ENCODE measurements around the gene ELF2. TPM values are rescaled to one million over a fixed set of nuclear protein-coding genes. Genes with fewer than 3 reads are reported as not detected.
A peak's percentile ranks its signal among the peaks of the same experiment; 100 is the strongest.
"Not testable (repeated sequence)": the region's sequence is repeated elsewhere in the genome, so short reads cannot be mapped to it uniquely, and the experiment has no call there.

The ELF2 gene
- total RNA-seq, 1 donor from 2014 or later = 48.0 TPM

DNA sequence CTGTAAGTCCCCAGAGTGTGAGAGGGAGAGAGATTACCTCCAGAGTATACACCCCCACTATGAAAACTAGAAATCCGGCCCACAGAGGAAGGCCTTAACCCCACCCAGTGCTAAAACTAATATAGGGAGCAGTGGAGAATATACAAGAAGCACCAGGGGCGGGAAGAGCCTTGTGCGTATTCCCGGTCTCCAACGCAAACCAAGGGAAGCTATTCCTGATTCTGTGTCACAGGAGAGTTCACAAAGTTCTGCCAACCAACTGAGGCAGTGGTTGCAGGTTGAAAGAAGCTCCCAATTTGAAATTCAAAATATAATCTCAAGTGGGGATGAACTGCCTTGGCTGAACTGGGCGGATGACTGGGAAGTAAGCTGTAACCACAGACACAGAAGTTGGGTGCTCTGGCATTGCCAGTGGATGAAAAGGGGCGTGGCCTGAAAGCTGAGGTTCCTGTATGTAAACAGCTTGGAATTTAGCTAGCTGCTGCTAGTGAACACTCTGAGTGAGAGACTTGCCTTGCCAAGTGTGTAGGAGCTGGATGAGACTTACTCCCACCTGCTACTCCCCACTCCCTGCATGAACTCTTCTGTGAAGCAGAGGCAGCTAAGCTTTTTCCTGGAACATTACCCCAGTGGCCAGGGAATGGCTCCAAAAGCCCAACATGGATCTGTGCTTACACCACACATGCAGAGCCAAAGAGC lies 32.7 kb downstream of the ELF2 start:
- peak; percentile 53 for DNase-seq (ENCODE audit: low read depth)

- DNase-seq (ENCODE audit: low read depth) = no peak
These were observed 34.0 kb downstream of the ELF2 start for GRCh38 chr4:139142980-139143379.

GRCh38 chr4:139142087-139142486 lies 34.9 kb downstream of the ELF2 start:
- no peak for DNase-seq (ENCODE audit: low read depth)

DNA sequence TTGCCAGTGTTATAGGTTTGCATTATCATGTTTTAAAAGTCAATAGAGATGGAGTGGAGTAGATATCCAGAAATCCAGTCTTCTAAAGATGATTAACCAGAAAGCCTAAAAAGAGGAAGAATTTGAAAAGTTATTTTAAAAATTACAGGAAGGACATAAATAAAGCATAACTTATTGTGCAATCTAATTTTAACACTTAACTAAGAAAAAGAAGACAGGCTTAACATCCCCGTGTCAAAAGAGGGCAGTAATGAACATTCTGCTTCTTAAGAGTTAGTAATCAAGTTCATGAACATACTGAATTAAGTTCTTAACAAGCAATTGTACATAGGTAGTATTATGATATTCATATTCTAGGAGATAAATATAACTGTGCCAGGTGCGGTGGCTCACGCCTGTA lies 39.3 kb downstream of the ELF2 start:
- no peak for DNase-seq (ENCODE audit: low read depth)

GRCh38 chr4:139134403-139134802 lies 42.6 kb downstream of the ELF2 start:
- no peak for DNase-seq (ENCODE audit: low read depth)

GRCh38 chr4:139131209-139131870 lies 45.7 kb downstream of the ELF2 start:
- DNase-seq (ENCODE audit: low read depth) = no peak

GRCh38 chr4:139129206-139129605 lies 47.8 kb downstream of the ELF2 start:
- no peak for DNase-seq (ENCODE audit: low read depth)

DNA sequence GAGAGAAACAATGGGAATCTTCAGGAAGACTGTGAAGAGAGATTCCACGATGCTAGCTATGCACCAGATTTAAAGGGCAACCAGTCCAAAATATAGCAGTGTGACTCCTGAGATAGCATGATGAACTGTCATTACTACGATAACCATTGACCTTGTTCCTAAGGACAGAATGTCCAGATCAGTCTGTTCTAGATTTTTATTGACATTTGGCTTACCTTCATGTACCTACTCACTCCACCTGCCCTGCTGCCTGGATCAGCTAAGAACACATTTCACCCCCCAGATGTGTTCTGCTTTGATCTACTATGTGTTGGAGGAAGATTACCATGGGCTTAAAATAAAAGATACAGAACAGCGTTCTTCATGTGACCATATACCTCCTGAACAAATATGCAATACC lies 50.1 kb downstream of the ELF2 start:
- no peak for DNase-seq (ENCODE audit: low read depth)

DNA sequence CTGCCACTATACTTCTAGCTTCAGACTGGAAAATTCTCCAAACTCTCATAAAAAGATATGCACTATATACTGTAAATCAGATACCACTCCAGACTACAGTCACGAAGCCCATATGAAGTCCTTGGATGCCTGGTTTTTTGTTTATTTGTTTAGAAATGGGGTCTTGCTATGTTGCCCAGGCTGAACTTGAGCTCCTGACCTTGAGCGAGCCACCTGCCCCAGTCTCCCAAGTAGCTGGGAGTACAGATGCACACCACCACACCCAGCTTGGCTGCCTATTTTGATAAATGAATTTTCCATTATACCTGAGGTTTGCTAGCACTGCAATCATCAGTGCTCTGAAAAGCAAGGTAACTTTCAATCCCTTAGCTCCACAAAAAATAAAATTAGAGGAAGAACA lies 53.1 kb downstream of the ELF2 start:
- no peak for DNase-seq (ENCODE audit: low read depth)

DNA sequence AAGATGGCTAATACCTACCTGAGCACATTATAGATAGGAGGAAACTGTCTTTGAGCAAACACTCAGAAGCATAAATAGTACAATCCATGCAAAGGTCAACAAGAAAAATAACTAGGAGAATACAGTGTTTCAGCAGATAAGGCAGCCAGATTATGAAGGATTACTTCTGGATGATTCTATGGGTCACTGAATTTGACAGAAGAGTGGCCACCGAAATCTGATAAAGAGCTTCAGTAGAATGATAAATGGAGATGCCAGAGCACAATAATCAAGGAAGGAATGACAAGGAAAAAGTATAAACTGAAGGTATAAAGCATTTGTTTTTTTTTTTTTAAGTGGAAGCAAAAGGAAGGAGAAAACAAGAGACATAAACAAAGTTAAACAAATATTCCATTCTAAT lies 58.7 kb downstream of the ELF2 start:
- DNase-seq (ENCODE audit: low read depth) = no peak

DNA sequence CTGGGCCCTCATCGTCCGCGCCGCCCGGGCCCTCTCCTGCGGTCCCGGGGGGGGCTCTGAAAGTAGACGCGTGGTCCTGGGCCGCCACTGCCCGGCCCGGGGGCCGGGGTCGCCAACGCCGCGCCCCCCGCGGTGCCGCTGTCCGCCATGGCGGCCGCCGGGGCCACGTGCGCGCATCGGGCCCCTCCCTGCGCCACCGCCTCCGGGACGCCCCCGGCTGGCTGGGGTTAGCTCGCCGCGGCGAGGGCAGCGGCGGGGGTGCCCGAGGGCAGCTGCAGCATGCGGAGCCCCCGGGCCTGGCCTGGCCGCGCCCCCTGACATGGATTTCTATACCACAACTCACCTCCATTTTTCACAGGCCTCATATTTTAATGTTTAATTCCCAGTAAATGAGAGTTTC lies 61.8 kb downstream of the ELF2 start:
- no peak for DNase-seq (ENCODE audit: low read depth)

GRCh38 chr4:139114795-139115194 lies 62.2 kb downstream of the ELF2 start:
- DNase-seq (ENCODE audit: low read depth) = not testable (repeated sequence)

DNA sequence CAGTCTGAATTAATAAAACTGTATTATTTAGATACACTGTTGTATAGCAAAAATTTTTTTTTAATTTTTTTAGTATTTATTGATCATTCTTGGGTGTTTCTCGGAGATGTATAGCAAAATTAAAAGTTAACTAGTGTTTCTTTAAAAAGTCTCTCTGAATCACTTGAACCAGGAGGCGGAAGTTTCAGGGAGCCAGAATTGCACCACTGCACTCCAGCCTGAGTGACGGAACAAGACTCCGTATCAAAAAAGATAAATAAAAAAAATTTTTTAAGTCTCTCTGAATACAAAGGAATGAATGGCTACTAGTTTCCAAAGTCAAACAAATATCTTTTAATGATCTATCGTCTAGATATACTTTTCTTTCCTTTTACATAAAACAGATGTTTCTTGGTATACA lies 64.4 kb downstream of the ELF2 start:
- DNase-seq (ENCODE audit: low read depth) = no peak

GRCh38 chr4:139108567-139109128 lies 68.4 kb downstream of the ELF2 start:
- no peak for DNase-seq (ENCODE audit: low read depth)

DNA sequence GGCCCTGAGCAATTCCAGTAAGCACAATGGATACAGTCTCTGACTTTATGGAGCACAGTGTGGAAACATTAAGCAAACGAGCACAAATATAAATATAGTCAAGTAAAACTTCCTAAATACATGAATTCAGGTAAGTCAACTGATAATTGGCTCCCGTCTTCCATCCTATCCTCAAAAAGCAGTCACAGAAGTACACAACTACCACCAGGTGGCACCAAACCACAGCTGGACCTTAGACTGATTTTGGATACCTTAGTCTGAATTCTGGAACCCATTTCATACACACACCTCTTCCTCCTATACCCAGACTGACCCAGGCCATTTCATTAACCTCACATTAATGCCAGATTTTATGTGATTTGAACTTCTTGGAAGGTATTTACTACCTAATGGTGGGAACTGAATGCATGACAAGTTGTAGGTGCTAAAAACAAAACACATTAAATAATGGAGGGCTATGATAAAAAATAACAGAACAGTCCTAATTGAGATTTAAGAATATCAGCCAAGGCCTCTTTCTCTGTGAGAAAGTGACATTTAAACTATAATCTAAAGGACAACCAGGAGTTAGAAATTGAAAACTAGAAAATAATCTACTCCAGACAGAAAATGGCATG lies 77.5 kb downstream of the ELF2 start:
- peak; percentile 83 for DNase-seq (ENCODE audit: low read depth)

- DNase-seq (ENCODE audit: low read depth) = no peak
These were observed 84.7 kb downstream of the ELF2 start for GRCh38 chr4:139092271-139092670.

DNA sequence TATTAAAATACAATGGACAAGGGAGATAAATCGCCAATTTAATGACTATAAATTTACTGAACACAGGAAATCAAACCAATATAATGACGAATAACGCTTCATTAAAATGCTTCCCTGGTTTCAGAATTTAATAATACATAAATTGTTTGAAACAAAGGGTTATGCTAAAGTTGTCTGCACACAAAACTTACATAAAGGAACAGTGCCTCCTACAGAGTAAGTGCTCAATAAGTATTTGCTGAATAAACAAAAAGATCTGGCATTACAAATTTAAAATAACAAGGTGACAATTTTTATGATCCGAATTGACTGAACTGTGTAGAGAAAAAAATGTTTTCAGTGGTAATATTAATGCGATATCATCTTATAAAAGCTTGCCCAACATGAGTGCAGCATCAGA lies 91.9 kb downstream of the ELF2 start:
- DNase-seq (ENCODE audit: low read depth) = peak; percentile 32

GRCh38 chr4:139084804-139085093 lies 92.3 kb downstream of the ELF2 start:
- peak; percentile 30 for DNase-seq (ENCODE audit: low read depth)

- DNase-seq (ENCODE audit: low read depth) = peak; percentile 73
These were observed 92.8 kb downstream of the ELF2 start for GRCh38 chr4:139083956-139084803.

- DNase-seq (ENCODE audit: low read depth) = peak; percentile 42
These were observed 93.4 kb downstream of the ELF2 start for GRCh38 chr4:139083607-139083955.

DNA sequence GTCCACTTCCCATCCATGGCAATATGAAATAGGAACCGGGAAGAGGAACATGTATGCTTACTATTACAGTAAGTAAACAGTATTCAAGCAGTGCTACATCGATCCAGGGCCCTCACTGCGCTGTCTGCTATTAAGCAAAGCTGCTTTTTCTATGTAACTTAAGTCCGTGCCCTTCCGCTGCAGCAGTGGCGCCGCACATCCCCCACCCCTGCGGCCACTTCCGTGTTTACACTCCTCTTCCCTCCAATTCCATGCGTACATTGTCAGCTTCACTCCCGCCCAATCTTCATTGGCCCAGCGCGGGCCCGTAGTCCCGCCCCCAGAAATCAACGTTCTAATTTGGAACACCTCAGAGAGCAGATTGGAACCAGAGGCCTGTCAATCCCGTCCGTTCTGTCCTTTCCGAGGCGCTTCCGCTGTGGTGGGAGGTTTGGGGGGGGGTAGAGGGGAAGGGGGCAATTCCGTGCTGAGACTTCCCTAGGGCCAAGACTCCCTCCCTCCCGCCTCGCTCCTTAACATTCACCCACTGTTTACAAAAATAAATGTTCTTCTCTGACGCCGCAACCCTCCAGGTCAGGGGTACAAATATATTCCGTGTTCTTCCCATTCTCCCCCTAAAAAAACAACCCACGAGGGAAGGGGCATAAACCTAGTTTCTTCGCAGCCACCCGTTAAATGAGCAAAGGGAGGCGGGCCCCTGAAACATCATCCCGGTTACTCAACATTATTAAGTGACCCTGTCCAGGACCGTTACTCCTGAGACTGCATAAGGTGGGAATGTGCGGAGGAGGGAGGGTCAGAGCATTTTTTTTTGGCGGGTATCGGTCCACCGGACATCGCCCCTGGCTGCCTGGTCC lies 94.0 kb downstream of the ELF2 start:
- peak; percentile 97 for DNase-seq (ENCODE audit: low read depth)
